B cell (primary cell): ENCODE data around the gene RBM26. TPM values are rescaled to one million over a fixed set of nuclear protein-coding genes. Genes with fewer than 3 reads are reported as not detected.
A peak's percentile ranks its signal among the peaks of the same experiment; 100 is the strongest.

Experiments
- ATAC-seq: fragments of 200-7000 bp; cut with Tn5 transposase; one replicate; pipeline ENCODE4 v1.10.0; 2021; ENCODE audit warnings: low read depth, mild to moderate bottlenecking, moderate number of reproducible peaks, moderate library complexity
- CTCF ChIA-PET: fragments of 350-600 bp; sonication (Branson Sonifier 250); formaldehyde crosslinking; loops from one replicate; lab custom pipeline; 2021; ENCODE audit warnings: antibody characterized with exemption, inconsistent platforms; lab: Charles Lee
- POLR2A ChIA-PET: fragments of 350-600 bp; sonication (Branson Sonifier 250); formaldehyde crosslinking; loops from one replicate; lab custom pipeline; 2021; ENCODE audit warnings: antibody characterized with exemption; lab: Charles Lee
- DNase-seq: peaks from one replicate; pipeline ENCODE4 v3.0.0; 2013
- H2AFZ ChIP-seq: 2 replicates; pipeline ENCODE4 v1.6.1; 2012; ENCODE audit warnings: mild to moderate bottlenecking, low read depth, low read length; ENCODE audit not compliant: insufficient read depth, poor library complexity, severe bottlenecking
- H3K27ac ChIP-seq, 2 donors: 1 replicate in 1 of 2; 2 replicates in 1 of 2; pipeline ENCODE4 v1.5.1; 2012 to 2013; ENCODE audit warnings: low read length in 2 of 2, mild to moderate bottlenecking in 2 of 2, moderate library complexity in 1 of 2
- H3K27me3 ChIP-seq, 4 experiments: fragments of 200-600 bp in 1 of 4; sonication (generic) in 1 of 4; replicated peaks in 1 of 4; 1 replicate in 2 of 4; 2 replicates in 2 of 4; pipeline versions ENCODE4 v1.6.1 to v1.7.0; 2013 to 2016; ENCODE audit warnings: low read length in 3 of 4, mild to moderate bottlenecking in 2 of 4, mixed read lengths in 1 of 4, moderate library complexity in 1 of 4; ENCODE audit not compliant: insufficient read depth in 4 of 4, control insufficient read depth in 3 of 4; ENCODE audit errors: control extremely low read depth in 1 of 4
- H3K36me3 ChIP-seq, 2 experiments: replicated peaks in 1 of 2; 1 replicate in 1 of 2; 2 replicates in 1 of 2; pipeline versions ENCODE4 v1.6.1 to v1.7.1; 2013; ENCODE audit warnings: low read length in 1 of 2; ENCODE audit not compliant: insufficient read depth in 2 of 2, control insufficient read depth in 1 of 2; ENCODE audit errors: control extremely low read depth in 1 of 2, extremely low read depth in 1 of 2
- H3K4me1 ChIP-seq, 2 donors: fragments of 200-600 bp in 1 of 2; sonication (generic) in 1 of 2; 1 replicate in 1 of 2; 2 replicates in 1 of 2; pipeline versions ENCODE4 v1.5.1 to v1.6.1; 2013 to 2017; ENCODE audit warnings: low read length in 2 of 2; ENCODE audit not compliant: control insufficient read depth in 2 of 2, insufficient read depth in 2 of 2
- H3K4me2 ChIP-seq: replicated peaks from 2 replicates; pipeline ENCODE3; 2012; ENCODE audit warnings: mild to moderate bottlenecking, low read depth, low read length; ENCODE audit not compliant: poor library complexity, severe bottlenecking
- H3K4me3 ChIP-seq, 5 experiments: fragments of 200-600 bp in 1 of 5; sonication (generic) in 1 of 5; 1 replicate in 3 of 5; 2 replicates in 2 of 5; pipeline versions ENCODE4 v1.5.1 to v1.7.0; 2011 to 2016; ENCODE audit warnings: low read length in 4 of 5, mild to moderate bottlenecking in 4 of 5, low read depth in 2 of 5, control low read depth in 1 of 5, moderate library complexity in 1 of 5; ENCODE audit not compliant: insufficient read depth in 1 of 5; ENCODE audit errors: control extremely low read depth in 1 of 5, extremely low read depth in 1 of 5
- H3K79me2 ChIP-seq: fragments of 200-600 bp; sonication (generic); one replicate; pipeline ENCODE4 v1.6.0; 2016; ENCODE audit warnings: low read length; ENCODE audit not compliant: control insufficient read depth, insufficient read depth
- H3K9ac ChIP-seq: fragments of 200-600 bp; sonication (generic); 2 replicates; pipeline ENCODE4 v1.6.1; 2017; ENCODE audit warnings: mild to moderate bottlenecking, low read length, moderate library complexity
- H3K9me3 ChIP-seq, 3 donors: one replicate each; pipeline versions ENCODE4 v1.6.1 to v1.7.1; 2013; ENCODE audit warnings: low read length in 2 of 3; ENCODE audit not compliant: control insufficient read depth in 2 of 3, insufficient read depth in 1 of 3; ENCODE audit errors: control extremely low read depth in 1 of 3
- H4K20me1 ChIP-seq: 2 replicates; pipeline ENCODE4 v1.6.0; 2012; ENCODE audit warnings: mild to moderate bottlenecking, low read length; ENCODE audit not compliant: insufficient read depth, control insufficient read depth, poor library complexity, severe bottlenecking
- H3K27ac Mint-ChIP-seq: one replicate; pipeline ENCODE4 v1.8.0; 2021; ENCODE audit warnings: mixed read lengths
- H3K27me3 Mint-ChIP-seq: one replicate; pipeline ENCODE4 v1.8.0; 2021; ENCODE audit warnings: mixed read lengths
- H3K4me1 Mint-ChIP-seq: one replicate; pipeline ENCODE4 v1.8.0; 2021; ENCODE audit warnings: mixed read lengths
- H3K4me3 Mint-ChIP-seq: one replicate; pipeline ENCODE4 v1.8.0; 2021; ENCODE audit warnings: mixed read lengths
- H3K9me3 Mint-ChIP-seq: one replicate; pipeline ENCODE4 v1.8.0; 2022; ENCODE audit warnings: mixed read lengths; ENCODE audit not compliant: insufficient read depth
- EZH2 ChIP-seq: IDR thresholded peaks from 2 replicates; pipeline ENCODE4 v1.6.1; 2012; ENCODE audit warnings: borderline replicate concordance, low read depth, mild to moderate bottlenecking, moderate library complexity, low read length; ENCODE audit not compliant: insufficient read depth, poor library complexity, severe bottlenecking
- WGBS: methylation state at CpG from one replicate; pipeline ENCODE4 v1.1.5; 2013; ENCODE audit warnings: missing lambda C conversion rate; ENCODE audit not compliant: insufficient coverage; 5-methylcytosine and 5-hydroxymethylcytosine counted together
- intact Hi-C: fragments of 100-400 bp; cut with micrococcal nuclease; formaldehyde crosslinking; loops from one replicate; pipeline ENCODE4 v1.10.0; 2022
- polyA plus RNA-seq: library from polyadenylated mRNA; depleted of rRNA; stranded (reverse); fragments of >200 nt; gene quantifications from 2 replicates; pipeline ENCODE4 v1.2.3, GENCODE V29; 2012
- total RNA-seq, 2 donors: library from RNA; stranded (reverse); fragments of 120-200 nt in 1 of 2; gene quantifications; 1 replicate in 1 of 2; 2 replicates in 1 of 2; pipeline versions ENCODE4 v1.2.3 to v1.2.4, GENCODE V29; 2013 to 2022
- TF ChIP-seq, protein P1 (sequence below): fragments of 200-600 bp; IDR thresholded peaks from one replicate; pipeline ENCODE4 v1.8.0; 2022; ENCODE audit warnings: antibody characterized with exemption, mild to moderate bottlenecking

The RBM26 gene
- total and polyA plus RNA-seq, 2 donors (not counting 1 experiment from before 2014, with no cell fraction given), result 34.5 to 159 TPM

DNA sequence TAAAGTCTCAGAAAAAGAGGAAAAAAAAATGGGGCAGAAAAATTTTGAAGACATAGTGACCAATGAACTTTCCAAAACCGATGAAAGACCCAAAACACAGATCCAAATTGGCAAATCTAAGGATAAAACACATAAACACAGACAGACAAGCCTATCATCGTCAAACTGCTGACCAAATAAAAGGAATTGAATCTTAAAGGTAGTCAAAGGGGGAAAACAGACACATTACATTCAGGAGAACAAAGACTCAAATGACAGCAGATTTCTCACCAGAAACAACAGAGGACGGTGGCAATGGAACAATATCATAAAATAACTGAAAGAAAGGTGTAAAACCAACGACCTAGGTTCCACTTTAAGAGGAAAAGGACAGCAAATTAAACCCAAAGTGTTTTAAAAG is 10.2 kb downstream of the RBM26 start:
- TF ChIP-seq, protein P1, sequence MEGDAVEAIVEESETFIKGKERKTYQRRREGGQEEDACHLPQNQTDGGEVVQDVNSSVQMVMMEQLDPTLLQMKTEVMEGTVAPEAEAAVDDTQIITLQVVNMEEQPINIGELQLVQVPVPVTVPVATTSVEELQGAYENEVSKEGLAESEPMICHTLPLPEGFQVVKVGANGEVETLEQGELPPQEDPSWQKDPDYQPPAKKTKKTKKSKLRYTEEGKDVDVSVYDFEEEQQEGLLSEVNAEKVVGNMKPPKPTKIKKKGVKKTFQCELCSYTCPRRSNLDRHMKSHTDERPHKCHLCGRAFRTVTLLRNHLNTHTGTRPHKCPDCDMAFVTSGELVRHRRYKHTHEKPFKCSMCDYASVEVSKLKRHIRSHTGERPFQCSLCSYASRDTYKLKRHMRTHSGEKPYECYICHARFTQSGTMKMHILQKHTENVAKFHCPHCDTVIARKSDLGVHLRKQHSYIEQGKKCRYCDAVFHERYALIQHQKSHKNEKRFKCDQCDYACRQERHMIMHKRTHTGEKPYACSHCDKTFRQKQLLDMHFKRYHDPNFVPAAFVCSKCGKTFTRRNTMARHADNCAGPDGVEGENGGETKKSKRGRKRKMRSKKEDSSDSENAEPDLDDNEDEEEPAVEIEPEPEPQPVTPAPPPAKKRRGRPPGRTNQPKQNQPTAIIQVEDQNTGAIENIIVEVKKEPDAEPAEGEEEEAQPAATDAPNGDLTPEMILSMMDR, result no peak
- no peak for TF ChIP-seq EZH2
- Histone ChIP-seq H2AFZ (no peak overlapping the region), H3K36me3 (peaks cover 10 to 25% of the 10 kb centered on the region in 2 experiments), H3K9me3 (peaks cover 0 to 7% (median 6%) of the 10 kb centered on the region in 3 donors), H3K4me2 (no peak overlapping the region), H3K79me2 (peaks cover 90% of the 10 kb centered on the region), H4K20me1 (no peaks in the 10 kb centered on the region), H3K4me3 (no peak overlapping the region), H3K4me1 (peaks cover 25 to 31% of the 10 kb centered on the region in 2 donors), H3K27me3 (no peaks in the 10 kb centered on the region), H3K9ac (no peak overlapping the region), H3K27ac (peak overlapping the region in 1 of 2 donors; percentile 39)
- ChIA-PET POLR2A (no interaction called here), CTCF (interaction anchor here (0.8 to 5.2 kb wide), 2 partner anchors 10 to 28 kb away, joined by 3 to 24 read pairs; partner anchors contain the start of gene RBM26)
- peak overlapping the region; percentile 72 for H3K27ac Mint-ChIP-seq
- no peak for DNase-seq
- H3K4me3 Mint-ChIP-seq, result no peak overlapping the region
- intact Hi-C loops, result no loop called here
- WGBS, result no CpG with 5 or more reads among the region's 4 CpGs
- peaks cover 66% of the 10 kb centered on the region for H3K4me1 Mint-ChIP-seq
- H3K27me3 Mint-ChIP-seq, result no peaks in the 10 kb centered on the region
- no peak for ATAC-seq
- H3K9me3 Mint-ChIP-seq, result peaks cover 4% of the 10 kb centered on the region

DNA sequence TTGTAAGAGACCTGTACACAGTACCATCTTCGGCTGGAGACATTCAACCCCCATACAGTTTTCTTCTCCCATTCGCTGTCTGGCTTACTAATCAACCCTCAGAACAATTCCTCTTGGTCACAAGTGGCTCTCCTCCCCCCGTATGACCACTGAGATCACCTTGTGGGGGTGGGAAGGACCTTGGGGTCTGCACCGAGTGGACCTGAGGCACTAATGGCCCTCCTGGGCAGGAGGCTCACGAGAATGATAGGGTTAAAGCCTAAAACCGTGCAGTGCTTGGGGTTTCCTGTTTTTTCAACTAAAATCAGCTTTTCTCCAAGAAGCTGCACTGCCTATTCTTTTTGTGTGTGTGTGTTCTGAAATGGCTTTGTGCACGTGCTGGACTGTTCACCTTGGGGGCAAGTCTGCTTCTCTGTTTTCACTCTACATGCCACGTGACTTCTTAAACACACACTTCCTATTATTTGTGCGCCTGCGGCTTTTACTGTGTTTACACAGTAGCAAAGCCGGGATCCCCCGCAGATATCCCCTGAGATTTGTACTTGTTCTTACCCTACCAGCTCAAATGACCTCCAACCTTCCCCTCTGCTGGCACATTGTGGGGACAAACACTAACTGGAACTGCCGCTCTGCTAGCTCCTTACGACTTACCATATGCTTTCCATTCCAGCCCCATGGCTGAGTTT is 12.3 kb downstream of the RBM26 start:
- H3K36me3 ChIP-seq, result peaks cover 6 to 13% of the 10 kb centered on the region in 2 experiments
- peak; percentile 92 for ATAC-seq
- peak overlapping the region; percentile 57 for H2AFZ ChIP-seq
- peaks cover 90% of the 10 kb centered on the region for H3K79me2 ChIP-seq
- peak overlapping the region; percentile 87 to 88 for H3K27ac ChIP-seq
- TF ChIP-seq EZH2, result no peak
- TF ChIP-seq, protein P1, result no peak
- intact Hi-C loops, result loop anchor here (1.0 to 5.0 kb wide), 5 partner anchors 13 to 1696 kb away; partner anchors contain the start of genes POU4F1, RBM26 and SLAIN1
- Mint-ChIP-seq H3K4me1 (peaks cover 62% of the 10 kb centered on the region), H3K4me3 (peak overlapping the region; percentile 76), H3K27me3 (no peaks in the 10 kb centered on the region), H3K27ac (peak overlapping the region; percentile 85), H3K9me3 (peaks cover 4% of the 10 kb centered on the region)
- WGBS, result 6% methylated on average over 7 of the region's 14 CpGs
- peak overlapping the region; percentile 70 for H3K4me2 ChIP-seq
- H3K27me3 ChIP-seq, result no peaks in the 10 kb centered on the region
- ChIA-PET CTCF (interaction anchor here (0.8 to 5.2 kb wide), 9 partner anchors 8 to 150 kb away, joined by 3 to 48 read pairs (median 3); partner anchors contain the start of gene RBM26), POLR2A (interaction anchor here (0.7 to 2.6 kb wide), 2 partner anchors 8 to 12 kb away, joined by 4 to 16 read pairs; partner anchors contain the start of gene RBM26)
- H4K20me1 ChIP-seq, result no peaks in the 10 kb centered on the region
- peak overlapping the region; percentile 45 for H3K9ac ChIP-seq
- DNase-seq, result peak; percentile 90
- H3K4me1 ChIP-seq, result peaks cover 28 to 44% of the 10 kb centered on the region in 2 donors
- H3K4me3 ChIP-seq, result peak overlapping the region in 4 of 5 experiments; percentile 7 to 51 (median 38)
- H3K9me3 ChIP-seq, result peaks cover 0 to 7% (median 6%) of the 10 kb centered on the region in 3 donors
